Epidermal melanocyte (primary cell): ENCODE measurements around the gene TRIM33.
A peak's percentile ranks its signal among the peaks of the same experiment; 100 is the strongest.

Experiments
- DNase-seq: peaks from one replicate; pipeline ENCODE4 v3.0.0; 2011; ENCODE audit warnings: low spot score; ENCODE audit not compliant: insufficient read length

TRIM33 gene

DNA sequence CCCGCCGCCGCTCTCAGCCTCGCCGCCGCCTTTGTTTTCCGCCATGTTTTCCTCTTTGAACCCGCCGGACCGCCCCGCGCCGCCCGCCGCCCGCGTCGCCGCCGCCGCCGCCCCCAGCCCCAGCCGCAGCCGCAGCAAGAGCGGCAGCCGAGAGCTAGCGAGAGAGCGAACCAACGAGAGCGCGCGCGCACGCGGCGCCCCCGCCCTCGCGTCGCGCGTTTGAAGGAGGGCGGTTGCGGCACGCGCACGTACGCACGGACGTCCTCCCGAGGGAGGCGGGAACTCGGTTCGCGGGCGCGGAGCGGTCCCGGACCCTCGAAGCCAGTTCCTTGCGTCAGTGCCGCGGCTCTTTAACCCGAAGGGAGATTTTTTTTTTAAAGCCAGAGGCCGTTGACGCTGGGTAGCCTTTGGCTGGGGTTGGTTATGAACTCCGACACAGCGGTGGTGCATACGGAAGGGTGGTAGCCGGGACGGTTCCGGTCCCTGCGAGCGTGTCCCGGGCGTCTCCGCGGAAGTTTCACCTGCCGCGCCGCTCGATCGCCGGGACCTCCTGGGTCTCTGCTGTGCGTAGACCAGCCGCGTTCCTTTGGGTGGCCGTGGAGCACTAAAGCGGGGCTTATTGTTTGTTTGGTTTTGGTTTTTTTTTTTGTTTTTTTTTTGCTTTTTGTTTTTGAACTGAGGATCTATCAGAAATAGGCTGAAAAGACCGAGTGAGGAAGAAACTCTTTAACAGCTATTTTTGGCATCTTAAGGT lies at the start of gene TRIM33:
TSS of gene TRIM33 (minus strand) at position 172 of the 754 bp plus-strand sequence. CDS start at position 45, 127 bp downstream.
- peak; percentile 88 for DNase-seq

- DNase-seq, result no peak
Measured at GRCh38 chr1:114559356-114559755, 48.4 kb upstream of the TRIM33 start.

DNA sequence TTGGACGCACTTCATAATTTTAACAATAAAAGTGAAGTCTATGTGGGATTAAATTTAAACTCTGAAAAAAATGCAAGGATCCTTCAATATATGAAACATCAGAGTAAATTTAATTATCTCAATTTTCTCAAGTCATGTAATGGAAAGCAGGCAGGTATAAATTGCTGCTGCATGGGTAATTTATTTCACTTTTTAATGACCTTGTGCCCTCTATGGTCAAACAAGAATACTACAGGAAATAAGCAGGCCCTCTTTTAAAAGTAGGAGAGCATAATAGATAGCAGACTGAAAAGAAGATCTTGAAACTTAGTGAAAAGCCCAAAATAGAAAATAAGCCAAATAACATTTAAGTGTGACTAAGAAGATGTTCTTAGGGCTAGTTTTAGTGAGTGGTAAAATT lies 47.5 kb upstream of the TRIM33 start:
- DNase-seq, result peak; percentile 26

DNA sequence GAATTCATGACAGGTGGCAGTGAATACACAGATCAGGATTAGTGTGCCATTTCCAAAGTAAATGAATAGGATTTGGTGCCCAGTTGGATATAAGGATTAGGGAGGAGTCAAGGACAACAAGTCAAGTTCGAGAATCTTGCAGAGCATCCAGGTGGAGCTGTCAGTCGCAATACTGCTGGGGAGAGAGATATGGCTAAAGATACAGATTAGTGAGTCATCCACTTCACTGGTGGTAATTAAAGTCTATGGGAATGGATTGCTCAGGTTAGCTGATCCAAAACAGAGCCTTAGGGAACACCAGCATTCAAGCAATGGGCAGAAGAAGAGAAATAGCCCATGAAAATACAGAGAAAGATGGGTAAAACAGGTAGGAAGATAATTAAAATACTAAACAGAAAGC lies 43.6 kb upstream of the TRIM33 start:
- no peak for DNase-seq

DNA sequence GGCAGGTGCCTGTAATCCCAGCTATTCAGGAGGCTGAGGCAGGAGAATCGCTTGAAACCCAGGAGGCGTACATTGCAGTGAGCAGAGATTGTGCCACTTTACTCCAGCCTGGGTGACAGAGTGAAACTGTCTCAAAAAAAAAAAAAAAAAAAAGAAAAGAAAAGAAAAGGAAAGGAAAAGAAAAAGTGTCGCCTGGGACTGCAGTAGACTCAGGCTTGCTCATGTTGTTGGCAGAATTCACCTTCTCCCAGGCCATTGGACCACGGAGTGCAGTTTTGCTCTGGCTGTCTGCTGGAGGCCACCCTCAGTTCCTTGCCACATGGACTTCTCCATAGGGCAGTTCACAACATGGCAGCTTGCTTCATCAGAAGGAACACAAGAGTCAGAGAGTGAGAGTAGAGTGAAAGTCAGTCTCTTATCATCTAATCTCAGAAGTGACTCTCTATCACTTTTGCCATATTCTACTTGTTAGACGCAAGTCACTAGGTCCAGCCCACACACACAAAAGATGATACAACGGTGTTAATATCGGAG lies 41.2 kb upstream of the TRIM33 start:
- no peak for DNase-seq

DNA sequence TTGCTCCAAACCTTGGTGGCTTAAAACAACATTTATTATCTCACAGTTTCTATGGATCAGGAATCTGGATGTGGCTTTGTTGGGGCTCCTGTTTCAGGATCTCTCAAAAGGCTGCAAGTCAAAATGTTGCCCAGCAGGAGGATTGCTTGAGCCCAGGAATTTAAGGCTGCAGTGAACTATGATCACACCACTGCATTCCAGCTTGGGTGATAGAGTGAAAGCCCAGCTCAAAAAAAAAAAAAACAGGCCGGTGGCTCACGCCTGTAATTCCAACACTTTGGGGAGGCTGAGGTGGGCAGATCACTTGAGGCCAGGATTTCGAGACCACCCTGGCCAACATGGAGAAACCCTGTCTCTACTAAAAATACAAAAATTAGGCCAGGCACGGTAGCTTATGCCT lies 40.4 kb upstream of the TRIM33 start:
- DNase-seq, result no peak

GRCh38 chr1:114550336-114550735 lies 39.3 kb upstream of the TRIM33 start:
- DNase-seq, result no peak

DNA sequence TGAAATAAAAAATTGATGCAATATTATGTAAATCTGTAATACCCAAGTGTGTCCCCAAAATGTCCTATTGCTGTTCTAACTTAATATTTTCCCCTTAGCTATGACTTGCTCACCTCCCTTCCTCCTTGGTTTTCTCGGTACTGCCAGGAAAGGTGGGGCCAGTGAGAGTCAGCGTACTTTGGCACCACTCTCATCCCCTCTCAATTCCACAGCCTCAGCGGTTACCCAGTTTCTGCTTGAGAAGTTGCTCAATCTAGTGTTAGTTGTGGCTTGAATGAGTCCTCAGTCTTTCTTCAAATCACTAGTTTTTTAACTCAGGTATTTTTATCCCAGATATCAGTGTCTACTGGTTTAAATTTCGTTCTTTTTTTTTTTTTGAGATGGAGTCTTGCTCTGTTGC lies 38.1 kb upstream of the TRIM33 start:
- DNase-seq, result no peak

DNA sequence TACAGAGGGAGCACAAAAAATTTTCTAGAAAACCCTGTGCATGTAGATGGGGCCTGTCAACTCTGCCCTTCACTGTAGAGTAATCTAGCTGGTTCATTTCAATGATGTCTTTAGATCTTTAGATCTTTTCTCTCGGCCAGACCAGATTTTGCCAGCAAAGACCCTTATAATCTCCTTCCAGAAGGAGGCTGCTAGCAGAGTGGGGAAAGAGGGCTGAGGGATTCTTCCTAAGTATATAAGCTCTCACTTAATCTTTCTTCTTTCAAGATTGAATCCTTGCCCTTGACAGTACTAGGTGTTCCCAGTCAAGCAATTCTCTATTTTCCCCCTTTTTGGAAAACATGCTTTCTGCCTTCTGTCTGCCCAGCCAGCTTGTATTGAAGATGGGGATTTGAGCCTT lies 36.1 kb upstream of the TRIM33 start:
- DNase-seq, result no peak

DNA sequence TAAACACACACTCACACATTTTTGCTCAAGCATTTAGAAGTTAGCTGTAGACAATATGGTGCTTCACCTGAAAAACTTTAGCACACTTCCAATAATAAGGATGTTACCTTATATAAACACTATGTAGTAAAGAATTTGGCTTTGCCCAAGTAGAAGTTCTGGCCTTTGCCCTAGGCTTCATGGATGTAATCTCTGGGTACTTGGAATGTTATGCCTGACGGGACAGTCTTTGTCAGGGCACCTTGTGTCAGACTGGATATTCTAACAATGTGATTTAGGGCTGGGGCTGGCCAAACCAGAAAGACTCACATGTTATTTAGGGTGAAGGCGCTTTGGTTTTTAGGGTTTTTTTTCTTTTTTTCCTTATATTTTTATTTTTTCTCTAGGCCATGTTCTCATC lies 34.8 kb upstream of the TRIM33 start:
- no peak for DNase-seq

GRCh38 chr1:114545315-114545714 lies 34.3 kb upstream of the TRIM33 start:
- DNase-seq, result no peak

DNA sequence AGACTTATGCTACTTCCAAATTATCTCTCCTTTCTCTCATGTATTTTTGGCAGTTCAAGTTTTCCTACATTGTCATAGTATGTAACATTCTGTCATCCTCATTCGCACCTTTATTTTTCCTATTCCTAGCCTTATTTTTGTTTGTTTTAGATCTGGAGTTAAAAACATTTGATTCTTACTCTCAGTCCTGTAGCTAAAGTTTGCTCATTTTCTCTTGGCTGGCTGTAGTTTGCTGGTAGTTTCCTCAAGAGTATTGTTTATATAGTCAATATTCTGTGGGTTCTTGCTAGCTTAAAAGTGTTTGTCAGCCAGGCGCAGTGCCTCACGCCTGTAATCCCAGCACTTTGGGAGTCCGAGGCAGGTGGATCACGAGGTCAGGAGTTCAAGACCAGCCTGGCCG lies 29.8 kb upstream of the TRIM33 start:
- no peak for DNase-seq

DNA sequence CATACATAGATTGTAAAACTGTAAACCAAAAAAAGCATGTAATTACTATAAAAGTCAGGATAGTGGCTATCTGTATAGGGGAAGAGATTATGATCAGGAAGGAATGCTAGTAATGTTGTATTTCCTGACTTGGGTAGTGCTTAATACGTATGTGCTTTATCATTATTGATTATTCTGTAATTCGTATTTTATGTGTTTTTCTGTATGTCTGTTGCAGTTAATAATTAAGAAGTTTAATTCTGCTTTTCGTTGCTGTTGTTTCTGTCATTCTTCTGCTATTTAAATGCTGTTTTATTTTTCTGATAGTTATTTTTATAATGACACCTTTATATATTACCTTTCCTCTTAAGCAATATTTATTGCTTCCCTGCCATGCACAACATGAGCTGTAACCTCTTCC lies 29.3 kb upstream of the TRIM33 start:
- DNase-seq, result no peak

DNA sequence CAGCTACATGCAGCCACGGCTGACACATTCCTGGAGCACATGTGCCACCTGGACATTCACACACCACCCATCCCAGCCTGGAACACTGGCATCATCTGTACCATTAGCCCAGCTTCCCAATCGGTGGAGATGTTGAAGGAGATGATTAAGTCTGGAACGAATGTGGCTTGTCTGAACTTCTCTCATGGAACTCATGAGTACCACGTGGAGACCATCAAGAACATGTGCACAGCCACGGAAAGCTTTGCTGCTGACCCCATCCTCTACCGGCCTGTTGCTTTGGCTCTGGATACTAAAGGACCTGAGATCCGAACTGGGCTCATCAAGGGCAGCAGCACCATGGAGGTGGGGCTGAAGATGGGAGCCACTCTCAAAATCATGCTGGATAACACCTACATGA lies 25.0 kb upstream of the TRIM33 start:
- DNase-seq, result no peak

- no peak for DNase-seq
Measured at GRCh38 chr1:114535401-114535800, 24.4 kb upstream of the TRIM33 start.

GRCh38 chr1:114531094-114531493 lies 20.1 kb upstream of the TRIM33 start:
- no peak for DNase-seq

DNA sequence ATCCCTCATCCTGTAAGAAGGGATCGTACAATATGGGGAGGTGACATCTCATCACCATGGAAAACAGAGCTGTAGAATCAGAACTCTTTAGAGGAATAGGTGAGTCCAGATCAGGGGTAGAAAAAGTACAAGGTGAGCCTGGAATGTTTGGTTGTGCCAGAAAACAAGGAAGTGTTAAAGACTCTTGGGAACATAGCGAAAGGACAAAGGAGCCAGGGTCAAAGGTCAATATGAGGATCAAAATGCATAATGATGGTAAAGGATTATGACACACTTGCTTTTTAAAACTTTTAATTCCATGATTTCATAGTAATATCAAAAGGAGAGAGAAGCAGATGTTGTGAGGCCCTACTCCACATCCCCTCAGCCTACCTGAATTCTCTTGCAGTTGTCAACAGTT lies 19.2 kb upstream of the TRIM33 start:
- no peak for DNase-seq

DNA sequence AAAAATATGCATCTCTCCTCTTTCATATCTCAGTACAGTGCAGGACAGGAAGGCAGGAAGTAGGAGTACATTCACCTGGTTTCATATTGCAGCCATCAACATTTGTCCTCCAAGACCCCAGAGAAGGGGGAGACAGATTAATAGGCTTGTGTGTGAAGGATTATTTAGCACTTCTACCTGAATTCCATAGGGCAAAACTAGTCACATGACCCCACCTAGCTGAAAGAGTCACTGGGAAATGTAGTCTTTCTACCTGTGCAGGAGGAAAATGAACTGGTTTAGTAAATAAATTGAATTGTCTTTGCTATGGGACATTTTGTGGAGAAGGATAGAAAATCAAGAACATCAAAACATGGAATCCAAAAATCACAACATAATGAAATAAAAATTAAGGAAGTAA lies 13.9 kb upstream of the TRIM33 start:
- no peak for DNase-seq

- DNase-seq, result no peak
Measured at GRCh38 chr1:114522264-114522575, 11.2 kb upstream of the TRIM33 start.

DNA sequence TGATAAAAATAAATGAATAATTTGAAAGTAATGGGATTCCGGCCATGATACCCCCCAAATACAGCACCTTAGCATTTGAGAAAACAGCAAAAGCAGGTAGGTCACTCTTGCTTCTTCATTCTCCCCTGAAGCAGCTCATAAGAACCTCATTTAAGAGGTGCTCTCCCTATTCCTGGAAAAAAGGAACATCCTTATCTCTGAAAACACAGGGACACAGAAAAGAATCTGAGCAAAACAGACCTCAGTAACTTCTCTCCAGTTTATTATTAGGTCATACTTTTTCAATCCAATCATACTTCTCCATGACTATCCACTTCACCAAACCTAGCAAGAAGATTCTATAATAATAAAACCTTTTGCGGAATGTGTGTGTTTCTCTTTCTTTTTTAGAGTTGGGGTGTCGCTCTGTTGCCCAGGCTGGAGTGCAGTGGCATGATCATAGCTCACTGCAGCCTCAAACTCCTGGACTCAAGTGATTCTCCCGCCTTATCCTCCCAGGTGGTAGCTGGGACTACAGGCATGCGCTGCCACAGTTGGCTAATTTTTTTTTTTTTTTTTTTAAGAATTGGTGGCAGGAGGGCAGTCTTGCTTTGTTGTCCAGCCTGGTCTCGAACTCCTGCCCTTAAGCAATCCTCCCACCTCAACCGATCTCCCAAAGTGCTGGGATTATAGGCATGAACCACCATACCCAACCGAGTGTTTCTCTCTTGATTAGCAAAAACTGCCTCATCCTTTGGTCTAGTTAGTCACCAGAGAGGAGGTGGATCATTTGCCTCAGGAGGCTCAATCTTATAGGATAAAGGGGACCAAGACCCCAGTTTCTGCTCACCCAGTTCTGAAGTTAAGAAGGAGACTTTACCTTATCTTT lies 10.6 kb upstream of the TRIM33 start:
- no peak for DNase-seq

- DNase-seq, result no peak
Measured at GRCh38 chr1:114517348-114517747, 6.3 kb upstream of the TRIM33 start.

DNA sequence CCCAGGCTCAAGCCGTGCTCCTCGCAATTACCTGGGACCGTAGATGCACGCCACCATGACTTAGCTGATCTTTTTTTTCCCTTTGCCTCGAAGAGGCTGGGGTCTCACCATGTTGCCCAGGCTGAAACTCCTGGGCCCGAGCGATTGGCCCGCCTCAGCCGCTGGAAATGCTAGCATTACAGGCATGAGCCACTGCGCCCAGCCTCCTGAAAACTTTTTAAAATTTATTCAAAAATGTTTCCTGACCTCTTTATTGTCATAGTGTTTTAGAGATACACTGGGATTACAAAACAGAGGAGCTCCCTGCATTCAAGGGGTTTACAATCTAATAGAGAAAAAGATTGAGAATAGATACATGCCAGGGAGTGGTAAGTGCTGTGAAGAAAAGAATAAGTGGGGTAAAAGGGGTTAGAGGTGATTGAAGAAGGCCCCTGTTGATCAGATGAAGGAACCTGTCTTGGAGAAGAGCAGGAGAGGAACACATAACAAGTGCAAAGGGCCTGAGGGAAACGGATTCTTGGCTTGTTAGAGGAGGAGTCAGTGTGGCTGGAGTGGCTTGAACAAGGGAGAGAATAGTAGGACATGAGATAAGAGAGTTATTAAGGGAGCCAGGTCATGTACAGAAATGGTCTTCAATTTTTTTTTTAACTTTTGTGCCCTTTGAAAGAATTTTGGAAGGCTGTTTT lies 1.7 kb upstream of the TRIM33 start:
- no peak for DNase-seq
